HepG2 (cell line): ENCODE measurements around the gene ZDHHC19. TPM values are rescaled to one million over a fixed set of nuclear protein-coding genes. Genes with fewer than 3 reads are reported as not detected.

Source experiments
- ATAC-seq: fragments of 200-7000 bp; cut with Tn5 transposase; 3 replicates; pipeline ENCODE4 v1.9.1; 2020; ENCODE audit warnings: mild to moderate bottlenecking, moderate library complexity
- BruUV-seq: library from RNA; stranded (reverse); fragments of 400-500 nt; replicated peaks from 2 replicates; lab custom pipeline; 2021; lab: Mats Ljungman, UMichigan
- CTCF ChIA-PET: fragments of 300-600 bp; formaldehyde crosslinking; extraction: SDS; loops from one replicate; lab custom pipeline; 2021; ENCODE audit warnings: low total read pairs, inconsistent platforms, low intra/inter-chr PET ratio; lab: Yijun Ruan, JAX
- POLR2A ChIA-PET: fragments of 350-600 bp; sonication (Branson Sonifier 250); formaldehyde crosslinking; loops from one replicate; lab custom pipeline; 2020; ENCODE audit warnings: antibody characterized with exemption, inconsistent platforms; lab: Yijun Ruan, JAX
- DNase-seq: peaks from one replicate; pipeline ENCODE4 v3.0.0-alpha.2; 2015; ENCODE audit warnings: low spot score
- FAIRE-seq: peaks from 3 replicates; lab custom pipeline; 2011; peaks lifted over from hg19 to GRCh38; lab: Jason Lieb, UNC
- H2AFZ ChIP-seq: one replicate; pipeline ENCODE4 v1.6.1; 2011; ENCODE audit warnings: low read length, inconsistent platforms
- H3K27ac ChIP-seq: fragments of 300-600 bp; 3 replicates; pipeline ENCODE4 v1.8.0; 2011; ENCODE audit warnings: mixed run types, mild to moderate bottlenecking, mixed read lengths, low read length, inconsistent platforms; ENCODE audit not compliant: insufficient read depth; ENCODE audit errors: extremely low read length
- H3K27me3 ChIP-seq, 2 experiments: fragments of 200-600 bp in 1 of 2; 2 replicates in 1 of 2; 3 replicates in 1 of 2; pipeline versions ENCODE4 v1.6.0 to v1.8.0; 2011; ENCODE audit warnings: low read length in 2 of 2, mild to moderate bottlenecking in 2 of 2, moderate library complexity in 2 of 2, inconsistent platforms in 1 of 2; ENCODE audit not compliant: insufficient read depth in 2 of 2, control insufficient read depth in 1 of 2
- H3K36me3 ChIP-seq, 2 experiments: fragments of 200-600 bp in 1 of 2; replicated peaks in 1 of 2; 2 replicates in 1 of 2; 3 replicates in 1 of 2; pipeline versions ENCODE4 v1.5.1 to v1.8.0; 2011; ENCODE audit warnings: low read length in 2 of 2, inconsistent platforms in 1 of 2; ENCODE audit not compliant: insufficient read depth in 2 of 2, control insufficient read depth in 1 of 2
- H3K4me1 ChIP-seq: 2 replicates; pipeline ENCODE4 v1.5.1; 2012; ENCODE audit warnings: low read length, inconsistent platforms; ENCODE audit not compliant: insufficient read depth
- H3K4me2 ChIP-seq: 2 replicates; pipeline ENCODE4 v1.6.0; 2011; ENCODE audit warnings: low read depth, low read length, inconsistent platforms
- H3K4me3 ChIP-seq, 3 experiments: fragments of 200-600 bp in 1 of 3; sonication (generic), shearing (Covaris generic) in 1 of 3; replicated peaks in 1 of 3; 2 replicates each; pipeline ENCODE4 v1.5.1; 2011 to 2016; ENCODE audit warnings: low read length in 3 of 3, inconsistent platforms in 2 of 3, low read depth in 2 of 3, mild to moderate bottlenecking in 2 of 3, control low read depth in 1 of 3, mixed read lengths in 1 of 3; ENCODE audit not compliant: insufficient read depth in 1 of 3
- H3K79me2 ChIP-seq: one replicate; pipeline ENCODE4 v1.6.1; 2011; ENCODE audit warnings: low read length, inconsistent platforms; ENCODE audit not compliant: insufficient read depth
- H3K9ac ChIP-seq: 2 replicates; pipeline ENCODE4 v1.6.0; 2011; ENCODE audit warnings: mild to moderate bottlenecking, low read depth, low read length, inconsistent platforms; ENCODE audit not compliant: insufficient read depth
- H3K9me3 ChIP-seq: 2 replicates; pipeline ENCODE4 v1.5.1; 2012; ENCODE audit warnings: mild to moderate bottlenecking, low read length
- H4K20me1 ChIP-seq: 2 replicates; pipeline ENCODE4 v1.6.0; 2011; ENCODE audit warnings: inconsistent platforms, mild to moderate bottlenecking, low read length, moderate library complexity; ENCODE audit not compliant: insufficient read depth
- SMYD3 ChIP-seq: sonication (generic); formaldehyde crosslinking; IDR thresholded peaks from 2 replicates; pipeline ENCODE4 v1.8.1; 2023; ENCODE audit warnings: mild to moderate bottlenecking, missing genetic modification reagents
- ZFP82 ChIP-seq: sonication (generic); formaldehyde crosslinking; IDR thresholded peaks from 2 replicates; pipeline ENCODE4 v1.5.1; 2020; ENCODE audit warnings: mild to moderate bottlenecking, missing genetic modification reagents, borderline replicate concordance
- ZNF317 ChIP-seq: sonication (generic); formaldehyde crosslinking; IDR thresholded peaks from 2 replicates; pipeline ENCODE4 v1.5.0; 2020; ENCODE audit warnings: mild to moderate bottlenecking, missing genetic modification reagents
- WGBS: methylation state at CpG from one replicate; pipeline ENCODE4 v1.1.6; 2017; ENCODE audit warnings: low lambda C conversion rate; 5-methylcytosine and 5-hydroxymethylcytosine counted together
- in situ Hi-C: cut with HindIII; loops from 2 replicates; pipeline ENCODE4 v1.10.0; 2017; ENCODE audit warnings: low pct_unique_long_range_greater_than_20kb; ENCODE audit not compliant: extremely low pct_ligation_motif_present
- intact Hi-C: fragments of 100-400 bp; cut with micrococcal nuclease; formaldehyde crosslinking; loops from one replicate; pipeline ENCODE4 v1.10.0; 2022; ENCODE audit not compliant: unreplicated experiment
- polyA plus RNA-seq, 8 experiments: library from polyadenylated mRNA; depleted of rRNA in 3 of 8; stranded (reverse) in 7 of 8; unstranded in 1 of 8; fragments of >200 nt; fragmentation: Illumina TruSeq in 4 of 8; extraction: Trizol in 4 of 8; gene quantifications; 2 replicates each; pipeline versions ENCODE4 v1.2.1 to v1.2.3, GENCODE V29; 2011 to 2016; ENCODE audit warnings: low read depth in 4 of 8, missing spikeins in 1 of 8, mixed read lengths in 1 of 8; ENCODE audit not compliant: insufficient read depth in 1 of 8
- total RNA-seq, 5 experiments: library from RNA; depleted of rRNA; stranded (reverse); fragments of >200 nt; fragmentation: Illumina TruSeq; extraction: Trizol; gene quantifications; 2 replicates each; pipeline ENCODE4 v1.2.3, GENCODE V29; 2016; ENCODE audit warnings: low read depth in 1 of 5
- TF ChIP-seq, protein P1 (sequence below): IDR thresholded peaks from 2 replicates; pipeline ENCODE4 v1.6.1; 2016; ENCODE audit warnings: missing genetic modification reagents, missing compliant biosample characterization
- TF ChIP-seq, protein P2 (sequence below): sonication (generic); formaldehyde crosslinking; IDR thresholded peaks from 2 replicates; pipeline ENCODE4 v1.4.0; 2020; ENCODE audit warnings: missing genetic modification reagents, mild to moderate bottlenecking, borderline replicate concordance
- TF ChIP-seq, protein P3 (sequence below): sonication (generic); formaldehyde crosslinking; IDR thresholded peaks from 2 replicates; pipeline ENCODE4 v1.5.0; 2020; ENCODE audit warnings: mild to moderate bottlenecking, low read depth, missing genetic modification reagents, borderline replicate concordance
- TF ChIP-seq, protein P4 (sequence below): sonication (generic); formaldehyde crosslinking; IDR thresholded peaks from 2 replicates; pipeline ENCODE4 v1.9.0; 2021; ENCODE audit warnings: mild to moderate bottlenecking, missing genetic modification reagents
- TF ChIP-seq, protein P5 (sequence below): IDR thresholded peaks from 2 replicates; pipeline ENCODE4 v1.6.1; 2016; ENCODE audit warnings: low read depth, missing genetic modification reagents, missing compliant biosample characterization

The ZDHHC19 gene
- total and polyA plus RNA-seq, 2 of the 13 experiments (the other 11 are each of a cell fraction or from before 2014, with no cell fraction given), result 0.22 to 0.53 TPM

DNA sequence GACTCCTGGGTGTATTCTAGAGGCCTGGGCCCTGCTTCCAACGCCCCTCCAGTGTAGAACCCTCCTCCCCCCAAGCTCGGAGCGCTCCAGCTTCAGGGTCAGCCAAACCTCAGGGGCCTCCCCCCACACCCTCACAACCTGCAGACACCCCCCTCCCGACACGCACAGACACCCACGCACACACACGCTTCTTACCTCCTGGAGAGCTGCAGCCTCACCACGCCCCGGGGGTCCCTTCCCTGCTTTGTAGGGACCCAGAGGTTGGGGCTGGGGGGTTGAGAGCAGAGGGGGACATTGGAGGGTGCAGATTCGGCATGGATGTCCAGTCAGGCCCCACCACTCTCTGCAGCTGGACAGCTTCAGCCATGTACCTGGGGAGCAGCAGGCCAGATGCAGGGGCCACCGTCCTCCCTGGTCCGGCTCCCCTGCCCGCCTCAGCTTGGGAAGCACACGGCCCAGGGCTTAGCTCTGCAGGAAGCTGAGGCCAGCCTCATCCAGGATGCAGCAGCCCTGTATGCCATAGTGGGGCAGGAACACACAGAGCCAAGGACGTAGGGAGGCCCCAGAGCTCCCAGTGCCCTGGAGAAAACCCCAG, 13.0 kb downstream of the ZDHHC19 start:
- H2AFZ ChIP-seq, result no peak overlapping the region
- WGBS, result 49% methylated on average over 10 of the region's 15 CpGs
- H4K20me1 ChIP-seq, result no peaks in the 10 kb centered on the region
- CTCF ChIA-PET, result no interaction called here
- BruUV-seq, result no TSS peak
- in situ Hi-C loops (loop anchor here (5.0 kb wide), 1 partner anchor 121 kb away; no protein-coding TSS in a partner anchor), intact Hi-C loops (no loop called here)
- POLR2A ChIA-PET, result no interaction called here
- ATAC-seq (peak; percentile 47), FAIRE-seq (no peak), DNase-seq (no peak)
- H3K27ac ChIP-seq, result no peak overlapping the region
- H3K27me3 ChIP-seq, result peaks cover 3 to 42% of the 10 kb centered on the region in 2 experiments; a peak in 4 of 5 replicates
- peak overlapping the region; percentile 46; the same call in 1 of the 2 replicates for H3K4me2 ChIP-seq
- H3K4me1 ChIP-seq, result peaks cover 50% of the 10 kb centered on the region
- H3K9ac ChIP-seq, result no peak overlapping the region
- peak overlapping the region in 1 of 3 experiments; percentile 19; a peak in 1 of 6 replicates for H3K4me3 ChIP-seq
- H3K79me2 ChIP-seq, result no peaks in the 10 kb centered on the region
- H3K36me3 ChIP-seq, result no peaks in the 10 kb centered on the region
- H3K9me3 ChIP-seq, result no peaks in the 10 kb centered on the region
- TF ChIP-seq ZNF317 (CRISPR knock-in tag), result no peak
- no peak for TF ChIP-seq ZFP82 (CRISPR knock-in tag)
- TF ChIP-seq, protein P1, sequence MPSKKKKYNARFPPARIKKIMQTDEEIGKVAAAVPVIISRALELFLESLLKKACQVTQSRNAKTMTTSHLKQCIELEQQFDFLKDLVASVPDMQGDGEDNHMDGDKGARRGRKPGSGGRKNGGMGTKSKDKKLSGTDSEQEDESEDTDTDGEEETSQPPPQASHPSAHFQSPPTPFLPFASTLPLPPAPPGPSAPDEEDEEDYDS (CRISPR knock-in tag), result no peak
- TF ChIP-seq, protein P2, sequence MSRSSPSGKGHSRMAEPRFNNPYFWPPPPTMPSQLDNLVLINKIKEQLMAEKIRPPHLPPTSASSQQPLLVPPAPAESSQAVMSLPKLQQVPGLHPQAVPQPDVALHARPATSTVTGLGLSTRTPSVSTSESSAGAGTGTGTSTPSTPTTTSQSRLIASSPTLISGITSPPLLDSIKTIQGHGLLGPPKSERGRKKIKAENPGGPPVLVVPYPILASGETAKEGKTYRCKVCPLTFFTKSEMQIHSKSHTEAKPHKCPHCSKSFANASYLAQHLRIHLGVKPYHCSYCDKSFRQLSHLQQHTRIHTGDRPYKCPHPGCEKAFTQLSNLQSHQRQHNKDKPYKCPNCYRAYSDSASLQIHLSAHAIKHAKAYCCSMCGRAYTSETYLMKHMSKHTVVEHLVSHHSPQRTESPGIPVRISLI (CRISPR knock-in tag), result no peak
- TF ChIP-seq, protein P3, sequence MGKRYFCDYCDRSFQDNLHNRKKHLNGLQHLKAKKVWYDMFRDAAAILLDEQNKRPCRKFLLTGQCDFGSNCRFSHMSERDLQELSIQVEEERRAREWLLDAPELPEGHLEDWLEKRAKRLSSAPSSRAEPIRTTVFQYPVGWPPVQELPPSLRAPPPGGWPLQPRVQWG (CRISPR knock-in tag), result no peak
- no peak for TF ChIP-seq SMYD3
- TF ChIP-seq, protein P4, sequence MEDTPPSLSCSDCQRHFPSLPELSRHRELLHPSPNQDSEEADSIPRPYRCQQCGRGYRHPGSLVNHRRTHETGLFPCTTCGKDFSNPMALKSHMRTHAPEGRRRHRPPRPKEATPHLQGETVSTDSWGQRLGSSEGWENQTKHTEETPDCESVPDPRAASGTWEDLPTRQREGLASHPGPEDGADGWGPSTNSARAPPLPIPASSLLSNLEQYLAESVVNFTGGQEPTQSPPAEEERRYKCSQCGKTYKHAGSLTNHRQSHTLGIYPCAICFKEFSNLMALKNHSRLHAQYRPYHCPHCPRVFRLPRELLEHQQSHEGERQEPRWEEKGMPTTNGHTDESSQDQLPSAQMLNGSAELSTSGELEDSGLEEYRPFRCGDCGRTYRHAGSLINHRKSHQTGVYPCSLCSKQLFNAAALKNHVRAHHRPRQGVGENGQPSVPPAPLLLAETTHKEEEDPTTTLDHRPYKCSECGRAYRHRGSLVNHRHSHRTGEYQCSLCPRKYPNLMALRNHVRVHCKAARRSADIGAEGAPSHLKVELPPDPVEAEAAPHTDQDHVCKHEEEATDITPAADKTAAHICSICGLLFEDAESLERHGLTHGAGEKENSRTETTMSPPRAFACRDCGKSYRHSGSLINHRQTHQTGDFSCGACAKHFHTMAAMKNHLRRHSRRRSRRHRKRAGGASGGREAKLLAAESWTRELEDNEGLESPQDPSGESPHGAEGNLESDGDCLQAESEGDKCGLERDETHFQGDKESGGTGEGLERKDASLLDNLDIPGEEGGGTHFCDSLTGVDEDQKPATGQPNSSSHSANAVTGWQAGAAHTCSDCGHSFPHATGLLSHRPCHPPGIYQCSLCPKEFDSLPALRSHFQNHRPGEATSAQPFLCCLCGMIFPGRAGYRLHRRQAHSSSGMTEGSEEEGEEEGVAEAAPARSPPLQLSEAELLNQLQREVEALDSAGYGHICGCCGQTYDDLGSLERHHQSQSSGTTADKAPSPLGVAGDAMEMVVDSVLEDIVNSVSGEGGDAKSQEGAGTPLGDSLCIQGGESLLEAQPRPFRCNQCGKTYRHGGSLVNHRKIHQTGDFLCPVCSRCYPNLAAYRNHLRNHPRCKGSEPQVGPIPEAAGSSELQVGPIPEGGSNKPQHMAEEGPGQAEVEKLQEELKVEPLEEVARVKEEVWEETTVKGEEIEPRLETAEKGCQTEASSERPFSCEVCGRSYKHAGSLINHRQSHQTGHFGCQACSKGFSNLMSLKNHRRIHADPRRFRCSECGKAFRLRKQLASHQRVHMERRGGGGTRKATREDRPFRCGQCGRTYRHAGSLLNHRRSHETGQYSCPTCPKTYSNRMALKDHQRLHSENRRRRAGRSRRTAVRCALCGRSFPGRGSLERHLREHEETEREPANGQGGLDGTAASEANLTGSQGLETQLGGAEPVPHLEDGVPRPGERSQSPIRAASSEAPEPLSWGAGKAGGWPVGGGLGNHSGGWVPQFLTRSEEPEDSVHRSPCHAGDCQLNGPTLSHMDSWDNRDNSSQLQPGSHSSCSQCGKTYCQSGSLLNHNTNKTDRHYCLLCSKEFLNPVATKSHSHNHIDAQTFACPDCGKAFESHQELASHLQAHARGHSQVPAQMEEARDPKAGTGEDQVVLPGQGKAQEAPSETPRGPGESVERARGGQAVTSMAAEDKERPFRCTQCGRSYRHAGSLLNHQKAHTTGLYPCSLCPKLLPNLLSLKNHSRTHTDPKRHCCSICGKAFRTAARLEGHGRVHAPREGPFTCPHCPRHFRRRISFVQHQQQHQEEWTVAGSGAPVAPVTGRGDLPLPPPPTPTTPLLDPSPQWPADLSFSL (CRISPR knock-in tag), result no peak
- TF ChIP-seq, protein P5, sequence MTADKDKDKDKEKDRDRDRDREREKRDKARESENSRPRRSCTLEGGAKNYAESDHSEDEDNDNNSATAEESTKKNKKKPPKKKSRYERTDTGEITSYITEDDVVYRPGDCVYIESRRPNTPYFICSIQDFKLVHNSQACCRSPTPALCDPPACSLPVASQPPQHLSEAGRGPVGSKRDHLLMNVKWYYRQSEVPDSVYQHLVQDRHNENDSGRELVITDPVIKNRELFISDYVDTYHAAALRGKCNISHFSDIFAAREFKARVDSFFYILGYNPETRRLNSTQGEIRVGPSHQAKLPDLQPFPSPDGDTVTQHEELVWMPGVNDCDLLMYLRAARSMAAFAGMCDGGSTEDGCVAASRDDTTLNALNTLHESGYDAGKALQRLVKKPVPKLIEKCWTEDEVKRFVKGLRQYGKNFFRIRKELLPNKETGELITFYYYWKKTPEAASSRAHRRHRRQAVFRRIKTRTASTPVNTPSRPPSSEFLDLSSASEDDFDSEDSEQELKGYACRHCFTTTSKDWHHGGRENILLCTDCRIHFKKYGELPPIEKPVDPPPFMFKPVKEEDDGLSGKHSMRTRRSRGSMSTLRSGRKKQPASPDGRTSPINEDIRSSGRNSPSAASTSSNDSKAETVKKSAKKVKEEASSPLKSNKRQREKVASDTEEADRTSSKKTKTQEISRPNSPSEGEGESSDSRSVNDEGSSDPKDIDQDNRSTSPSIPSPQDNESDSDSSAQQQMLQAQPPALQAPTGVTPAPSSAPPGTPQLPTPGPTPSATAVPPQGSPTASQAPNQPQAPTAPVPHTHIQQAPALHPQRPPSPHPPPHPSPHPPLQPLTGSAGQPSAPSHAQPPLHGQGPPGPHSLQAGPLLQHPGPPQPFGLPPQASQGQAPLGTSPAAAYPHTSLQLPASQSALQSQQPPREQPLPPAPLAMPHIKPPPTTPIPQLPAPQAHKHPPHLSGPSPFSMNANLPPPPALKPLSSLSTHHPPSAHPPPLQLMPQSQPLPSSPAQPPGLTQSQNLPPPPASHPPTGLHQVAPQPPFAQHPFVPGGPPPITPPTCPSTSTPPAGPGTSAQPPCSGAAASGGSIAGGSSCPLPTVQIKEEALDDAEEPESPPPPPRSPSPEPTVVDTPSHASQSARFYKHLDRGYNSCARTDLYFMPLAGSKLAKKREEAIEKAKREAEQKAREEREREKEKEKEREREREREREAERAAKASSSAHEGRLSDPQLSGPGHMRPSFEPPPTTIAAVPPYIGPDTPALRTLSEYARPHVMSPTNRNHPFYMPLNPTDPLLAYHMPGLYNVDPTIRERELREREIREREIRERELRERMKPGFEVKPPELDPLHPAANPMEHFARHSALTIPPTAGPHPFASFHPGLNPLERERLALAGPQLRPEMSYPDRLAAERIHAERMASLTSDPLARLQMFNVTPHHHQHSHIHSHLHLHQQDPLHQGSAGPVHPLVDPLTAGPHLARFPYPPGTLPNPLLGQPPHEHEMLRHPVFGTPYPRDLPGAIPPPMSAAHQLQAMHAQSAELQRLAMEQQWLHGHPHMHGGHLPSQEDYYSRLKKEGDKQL (CRISPR knock-in tag), result no peak
